ENCODE measurements around the gene CCDC177.

GRCh38 chr14:69571449-69572029 lies 3.1 kb downstream of the CCDC177 start:
- TF ChIP-seq CTCF (IDR thresholded peaks at IDR 0.05; ENCODE audit: insufficient read depth, low read length, poor library complexity, severe bottlenecking), result no peak
- no peak for TF ChIP-seq EZH2phosphoT487 (conservative IDR thresholded peaks at IDR 0.05; ENCODE audit: low read length)

Data from SU-DHL-6 (cell line).